A673 (cell line): ENCODE results near the gene CYLD.

Experiments used
- CTCF ChIP-seq: fragments of 300-800, 200-600 bp; sonication (generic); conservative IDR thresholded peaks from 2 replicates; pipeline ENCODE4 v1.5.1; 2017; ENCODE audit warnings: low read depth, mild to moderate bottlenecking, antibody characterized with exemption, low read length, moderate library complexity, mixed read lengths
- EZH2 ChIP-seq: fragments of 200-600 bp; sonication (generic); IDR thresholded peaks from 2 replicates; pipeline ENCODE4 v1.6.1; 2017; ENCODE audit warnings: borderline replicate concordance, low read depth, mild to moderate bottlenecking, mixed read lengths, antibody characterized with exemption, low read length; ENCODE audit not compliant: poor library complexity, severe bottlenecking

- TF ChIP-seq CTCF (no peak), EZH2 (no peak)
Measured at GRCh38 chr16:50820225-50820624, 78.3 kb downstream of the CYLD start.
